HEK293T (cell line): ENCODE data around the gene CABLES2.

ENCODE experiments used
- CTCF ChIA-PET: fragments of 350-600 bp; formaldehyde crosslinking; extraction: SDS; loops from one replicate; lab custom pipeline; 2021; ENCODE audit warnings: antibody characterized with exemption, inconsistent platforms; lab: Yijun Ruan, JAX
- POLR2A ChIA-PET: fragments of 350-600 bp; formaldehyde crosslinking; extraction: SDS; loops from one replicate; lab custom pipeline; 2020; ENCODE audit warnings: antibody characterized with exemption, inconsistent platforms; lab: Yijun Ruan, JAX
- DNase-seq: peaks from one replicate; pipeline ENCODE4 v3.0.0; 2012; ENCODE audit warnings: mixed read lengths; ENCODE audit errors: extremely low spot score
- ARNT ChIP-seq: fragments of 450-650 bp; IDR thresholded peaks from 2 replicates; pipeline ENCODE4 v1.6.1; 2017; ENCODE audit warnings: mild to moderate bottlenecking
- CTBP1 ChIP-seq: fragments of 450-650 bp; IDR thresholded peaks from 2 replicates; pipeline ENCODE4 v1.6.1; 2016; ENCODE audit warnings: borderline replicate concordance
- ELF4 ChIP-seq: fragments of 450-650 bp; IDR thresholded peaks from 2 replicates; pipeline ENCODE4 v1.6.1; 2017; ENCODE audit warnings: antibody characterized with exemption
- FOXA1 ChIP-seq: fragments of 450-650 bp; IDR thresholded peaks from 2 replicates; pipeline ENCODE4 v1.6.1; 2016; ENCODE audit warnings: mild to moderate bottlenecking
- FOXK2 ChIP-seq: fragments of 450-650 bp; IDR thresholded peaks from 2 replicates; pipeline ENCODE4 v1.6.1; 2016; ENCODE audit warnings: mild to moderate bottlenecking
- FOXM1 ChIP-seq: fragments of 450-650 bp; IDR thresholded peaks from 2 replicates; pipeline ENCODE4 v1.6.1; 2017; ENCODE audit warnings: mild to moderate bottlenecking, borderline replicate concordance
- HDGF ChIP-seq: fragments of 450-650 bp; IDR thresholded peaks from 2 replicates; pipeline ENCODE4 v1.6.1; 2017; ENCODE audit warnings: antibody characterized with exemption, borderline replicate concordance
- L3MBTL2 ChIP-seq: fragments of 450-650 bp; conservative IDR thresholded peaks from 2 replicates; pipeline ENCODE4 v1.6.1; 2016; ENCODE audit warnings: mild to moderate bottlenecking
- LEF1 ChIP-seq: fragments of 450-650 bp; IDR thresholded peaks from 2 replicates; pipeline ENCODE4 v1.6.1; 2017; ENCODE audit warnings: mild to moderate bottlenecking, borderline replicate concordance
- NFRKB ChIP-seq: fragments of 450-650 bp; IDR thresholded peaks from 2 replicates; pipeline ENCODE4 v1.6.1; 2016; ENCODE audit warnings: mild to moderate bottlenecking, moderate library complexity
- SP1 ChIP-seq: fragments of 450-650 bp; IDR thresholded peaks from 2 replicates; pipeline ENCODE4 v1.6.1; 2017
- SUZ12 ChIP-seq: fragments of 450-650 bp; IDR thresholded peaks from 2 replicates; pipeline ENCODE4 v1.6.1; 2016; ENCODE audit warnings: mild to moderate bottlenecking
- TARDBP ChIP-seq: fragments of 450-650 bp; IDR thresholded peaks from 2 replicates; pipeline ENCODE4 v1.6.1; 2016
- ZNF384 ChIP-seq: fragments of 450-650 bp; IDR thresholded peaks from 2 replicates; pipeline ENCODE4 v1.6.1; 2016
- TF ChIP-seq, protein P1 (sequence below): fragments of 450-650 bp; IDR thresholded peaks from 2 replicates; pipeline ENCODE4 v1.6.1; 2016

The CABLES2 gene

DNA sequence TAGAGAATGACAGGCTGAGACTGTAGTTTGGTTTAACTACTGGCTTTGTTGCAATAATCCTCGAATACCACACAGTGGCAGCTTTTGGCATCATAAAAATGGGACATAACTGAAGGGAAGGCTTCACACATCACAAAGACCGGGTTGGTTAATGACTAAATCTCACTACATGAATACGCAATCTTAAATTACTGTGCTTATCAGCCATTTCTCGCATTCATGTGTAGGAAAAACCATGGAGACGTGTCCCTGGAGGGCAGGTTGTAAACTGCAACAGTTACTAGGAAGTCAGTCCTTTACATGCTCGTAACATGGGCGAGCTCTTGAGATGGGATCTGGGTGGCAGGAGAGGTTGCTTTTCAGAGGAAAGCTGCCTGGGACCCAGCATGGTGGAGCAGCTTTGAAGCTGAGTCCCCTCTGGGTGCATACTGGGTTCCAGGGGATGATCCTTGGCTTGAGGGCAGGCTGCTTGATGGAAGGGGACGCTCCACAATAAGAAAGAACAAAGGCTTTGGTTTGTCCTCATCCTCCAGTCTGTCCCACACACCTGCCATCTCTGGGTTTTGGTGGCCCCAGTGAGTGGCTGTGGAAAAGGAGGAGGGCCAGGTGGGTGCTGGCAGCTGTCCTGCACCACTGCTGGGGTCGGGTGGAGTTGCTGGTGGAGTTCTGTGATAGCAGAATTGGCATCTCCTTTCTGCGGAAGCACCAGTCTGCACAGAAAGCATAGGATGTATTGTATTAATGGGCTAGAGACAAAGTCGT, 18.1 kb downstream of the CABLES2 start:
- DNase-seq = no peak
- ChIA-PET POLR2A (no interaction called here), CTCF (no interaction called here)
- TF ChIP-seq ZNF384 (no peak), ELF4 (0 out of 2 replicates have a peak, but pooled peaks have one; percentile 7)

DNA sequence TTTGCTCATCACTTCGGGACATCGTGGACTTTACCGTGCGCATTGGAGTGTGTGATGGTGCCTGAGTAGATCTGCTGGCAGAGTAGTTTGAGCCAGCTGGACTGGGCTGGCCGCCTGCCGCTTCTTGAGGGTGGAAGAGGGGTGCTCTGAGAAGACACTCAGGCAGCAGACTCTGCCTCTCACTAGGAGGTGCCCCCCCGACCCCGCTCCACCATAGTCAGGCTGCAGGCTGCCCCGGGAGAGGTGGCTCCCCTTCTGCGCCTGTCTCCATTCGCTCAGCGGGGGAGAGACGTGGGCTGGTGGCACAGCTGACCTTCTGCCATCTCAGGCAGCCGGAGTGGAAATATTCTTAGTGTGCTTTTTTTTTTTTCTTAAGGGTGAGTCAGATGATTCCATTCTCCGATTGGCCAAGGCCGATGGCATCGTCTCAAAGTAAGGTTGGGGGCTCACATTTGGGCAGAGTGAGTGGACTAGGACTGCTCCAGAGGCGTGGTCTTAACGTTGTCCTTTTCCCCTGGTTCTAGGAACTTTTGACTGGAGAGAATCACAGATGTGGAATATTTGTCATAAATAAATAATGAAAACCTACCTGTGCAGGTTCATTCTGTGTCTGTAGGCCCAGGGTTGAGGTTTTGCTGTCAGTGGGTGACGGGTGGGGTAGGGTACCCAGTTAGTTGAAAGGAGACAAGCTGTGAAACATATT, 19.0 kb downstream of the CABLES2 start:
- ChIA-PET POLR2A (interaction anchor here (1.5 kb wide), 1 partner anchor 23 kb away, joined by 8 read pairs; no protein-coding TSS in a partner anchor), CTCF (no interaction called here)
- TF ChIP-seq ZNF384 (no peak), CTBP1 (no peak), ELF4 (no peak), ARNT (no peak), FOXK2 (no peak), L3MBTL2 (no peak)
- no peak for DNase-seq

DNA sequence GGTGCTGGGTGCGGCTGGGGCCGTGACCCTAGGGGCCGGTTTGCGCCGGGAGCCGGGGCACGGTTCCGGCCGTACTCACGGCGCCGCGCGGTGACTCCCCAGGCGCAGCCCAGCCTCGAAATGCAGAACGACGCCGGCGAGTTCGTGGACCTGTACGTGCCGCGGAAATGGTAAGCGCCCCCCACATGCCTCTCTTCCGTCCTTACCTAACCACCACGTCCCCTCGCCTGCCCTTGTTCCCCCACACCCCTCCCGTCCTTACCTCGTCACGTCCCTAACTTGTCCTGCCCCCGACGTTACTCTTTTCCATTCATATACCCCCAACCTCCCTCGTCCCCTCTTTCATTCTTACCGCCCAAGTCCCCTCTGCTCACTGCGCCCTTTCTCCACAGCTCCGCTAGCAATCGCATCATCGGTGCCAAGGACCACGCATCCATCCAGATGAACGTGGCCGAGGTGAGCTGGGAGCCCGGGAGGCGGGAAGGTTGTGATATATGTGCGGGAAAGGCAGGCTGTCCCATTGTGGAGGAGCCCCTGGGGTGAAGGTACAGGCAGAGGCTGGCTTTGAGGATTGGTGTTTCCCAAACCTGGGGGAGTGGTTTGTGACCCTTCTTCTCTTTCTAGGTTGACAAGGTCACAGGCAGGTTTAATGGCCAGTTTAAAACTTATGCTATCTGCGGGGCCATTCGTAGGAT, 19.7 kb downstream of the CABLES2 start:
- TF ChIP-seq ELF4 (no peak), LEF1 (no peak), NFRKB (no peak), HDGF (no peak), ZNF384 (no peak), SUZ12 (no peak)
- TF ChIP-seq, protein P1, sequence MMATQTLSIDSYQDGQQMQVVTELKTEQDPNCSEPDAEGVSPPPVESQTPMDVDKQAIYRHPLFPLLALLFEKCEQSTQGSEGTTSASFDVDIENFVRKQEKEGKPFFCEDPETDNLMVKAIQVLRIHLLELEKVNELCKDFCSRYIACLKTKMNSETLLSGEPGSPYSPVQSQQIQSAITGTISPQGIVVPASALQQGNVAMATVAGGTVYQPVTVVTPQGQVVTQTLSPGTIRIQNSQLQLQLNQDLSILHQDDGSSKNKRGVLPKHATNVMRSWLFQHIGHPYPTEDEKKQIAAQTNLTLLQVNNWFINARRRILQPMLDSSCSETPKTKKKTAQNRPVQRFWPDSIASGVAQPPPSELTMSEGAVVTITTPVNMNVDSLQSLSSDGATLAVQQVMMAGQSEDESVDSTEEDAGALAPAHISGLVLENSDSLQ = no peak
- CTCF ChIA-PET = interaction anchor here (1.2 kb wide), 1 partner anchor 22 kb away, joined by 3 read pairs; no protein-coding TSS in a partner anchor
- POLR2A ChIA-PET = interaction anchor here (0.9 to 1.9 kb wide), 12 partner anchors 8 to 171 kb away, joined by 3 to 11 read pairs (median 4); no protein-coding TSS in a partner anchor
- DNase-seq = no peak

DNA sequence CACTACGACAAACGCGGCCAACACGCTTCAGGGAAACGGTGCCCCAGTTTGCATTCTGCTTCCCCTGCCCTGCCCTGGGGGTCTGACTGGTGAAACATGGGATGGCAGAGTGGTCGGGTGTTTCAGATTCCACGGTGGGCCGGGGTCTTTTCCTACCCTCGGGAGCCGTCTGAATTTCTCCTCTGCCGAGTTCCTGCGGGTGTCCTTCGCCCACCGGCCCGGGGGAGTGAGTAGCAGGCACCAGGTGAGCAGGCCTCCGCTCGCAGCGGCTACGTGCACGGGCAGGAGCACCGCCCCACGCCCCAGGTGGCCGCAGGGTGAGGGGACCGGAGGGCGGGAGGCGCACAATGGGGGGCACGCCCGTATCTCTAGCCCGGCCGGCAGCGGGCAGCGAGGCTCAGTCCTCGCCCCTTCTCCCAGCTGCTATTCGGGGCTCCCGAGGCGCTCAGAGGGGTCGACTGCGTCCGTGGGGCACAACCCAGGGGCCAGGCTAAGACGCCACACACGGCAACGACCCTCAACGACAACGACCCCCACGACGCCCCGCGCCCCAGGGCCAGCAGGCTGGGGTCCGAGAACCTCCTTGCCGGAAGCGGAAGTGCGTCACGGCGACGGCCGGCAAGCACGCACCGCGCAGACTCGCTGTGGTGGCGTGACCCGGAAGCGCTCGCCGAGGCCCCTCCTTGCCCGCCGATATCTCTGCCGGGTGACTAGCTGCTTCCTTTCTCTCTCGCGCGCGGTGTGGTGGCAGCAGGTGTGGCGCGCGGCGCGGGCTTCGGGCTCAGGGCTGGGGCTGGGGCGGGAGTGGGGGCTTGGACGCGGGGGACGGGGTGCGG, 20.5 kb downstream of the CABLES2 start, which contains the start of gene RPS21:
RPS21 (plus strand) TSS at position 721 of the 836 bp plus-strand sequence. CDS start 236 bp downstream, outside the sequence.
- TF ChIP-seq SUZ12 (no peak), ARNT (no peak), ELF4 (peak; percentile 77), FOXA1 (no peak), FOXM1 (no peak), SP1 (no peak), TARDBP (no peak), HDGF (no peak), FOXK2 (no peak), ZNF384 (no peak), L3MBTL2 (peak; percentile 45; the same call in 1 of the 2 replicates), LEF1 (no peak), CTBP1 (no peak), NFRKB (no peak)
- TF ChIP-seq, protein P1 = no peak
- ChIA-PET CTCF (interaction anchor here (0.6 to 1.2 kb wide), 2 partner anchors 23 to 129 kb away, joined by 3 read pairs; no protein-coding TSS in a partner anchor), POLR2A (interaction anchor here (0.6 to 1.9 kb wide), 15 partner anchors 9 to 170 kb away, joined by 3 to 11 read pairs (median 4); no protein-coding TSS in a partner anchor)
- DNase-seq = peak; percentile 95

DNA sequence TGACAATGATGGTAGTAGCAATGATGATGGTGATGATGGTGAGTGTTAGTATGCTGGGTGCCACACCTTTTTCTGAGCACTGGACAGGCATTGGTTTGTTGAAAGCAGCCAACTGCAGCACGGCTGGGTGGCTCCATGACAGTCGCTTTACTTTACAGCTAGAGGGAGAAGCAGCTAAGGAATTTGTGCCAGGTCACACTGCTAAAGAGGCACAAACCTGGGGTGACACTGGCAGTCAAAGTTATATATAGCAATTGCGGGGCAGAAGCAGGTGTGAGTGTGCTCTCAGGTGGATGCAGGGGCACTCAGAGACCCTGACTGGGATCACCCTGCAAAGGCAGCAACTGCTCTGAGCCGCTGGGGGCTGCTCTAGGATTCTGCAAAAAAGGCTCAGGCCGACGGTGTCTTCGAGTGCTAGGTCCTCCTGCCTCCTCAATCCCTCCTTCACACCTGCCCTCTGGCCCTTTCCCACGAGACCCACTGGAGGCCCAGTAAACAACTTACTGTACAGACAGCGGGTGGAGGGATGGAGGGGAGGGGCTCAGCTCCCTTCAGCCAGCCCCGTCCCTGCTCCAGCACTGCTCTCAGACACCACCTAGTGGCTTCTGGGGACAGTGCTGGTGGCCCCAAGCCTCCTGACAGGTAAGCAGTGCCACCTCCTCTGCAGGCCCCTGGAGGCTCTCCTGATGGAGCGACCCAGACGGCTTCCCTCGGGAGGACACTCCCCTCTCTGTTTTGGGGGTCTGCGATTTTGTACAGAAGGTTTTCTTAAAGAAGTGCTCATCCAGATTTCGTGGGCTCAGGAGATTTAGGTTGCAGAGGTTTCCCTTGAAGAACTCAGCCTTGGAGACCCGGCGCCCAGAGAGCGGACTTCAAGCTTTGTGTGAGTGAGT, 24.5 kb downstream of the CABLES2 start:
- TF ChIP-seq HDGF (no peak), TARDBP (no peak), ELF4 (no peak)
- POLR2A ChIA-PET = interaction anchor here (0.6 to 1.2 kb wide), 4 partner anchors 14 to 85 kb away, joined by 3 to 6 read pairs (median 3); partner anchors contain the start of gene ADRM1
- CTCF ChIA-PET = interaction anchor here (0.5 to 1.7 kb wide), 12 partner anchors 11 to 555 kb away, joined by 3 to 9 read pairs (median 4); partner anchors contain the start of genes ADRM1 and LAMA5
- peak; percentile 80 for DNase-seq
